ENCODE measurements around the gene RBMS2. TPM values are rescaled to one million over a fixed set of nuclear protein-coding genes. Genes with fewer than 3 reads are reported as not detected.

RBMS2 gene
- total and polyA plus RNA-seq, 10 of the 15 experiments (the other 5 are each of a cell fraction or from before 2014, with no cell fraction given) = 0.56 to 7.1 (median 2.4) TPM

- 55% methylated on average over 3 of the region's 8 CpGs for WGBS (ENCODE audit: insufficient coverage, insufficient replicate concordance, low lambda C conversion rate, missing lambda C conversion rate)
- no peak for DNase-seq (ENCODE audit: low read depth, low spot score)
- POLR2A ChIA-PET = interaction anchor here (0.5 to 1.9 kb wide), 9 partner anchors 45 to 791 kb away, joined by 3 to 7 read pairs (median 4); partner anchors contain the start of gene BAZ2A
- Histone ChIP-seq H4K20me1 (ENCODE audit: control insufficient read depth, insufficient read depth) (no peaks in the 10 kb centered on the region), H3K4me2 (ENCODE audit: control insufficient read depth, insufficient read depth) (peak overlapping the region; percentile 25; the same call in 1 of the 2 replicates), H2AFZ (ENCODE audit: control insufficient read depth, low read depth, low read length) (peak overlapping the region; percentile 69), H3K9ac (ENCODE audit: control insufficient read depth, insufficient read depth, low read length) (no peak overlapping the region; the same call in 1 of the 2 replicates), H3K27me3 (replicated peaks in 1 of 2; ENCODE audit: control insufficient read depth in 2 of 2, insufficient read depth in 2 of 2, low read length in 1 of 2) (no peaks in the 10 kb centered on the region; a peak in 1 of 4 replicates), H3K36me3 (ENCODE audit: control insufficient read depth in 2 of 2, insufficient read depth in 2 of 2, low read length in 1 of 2) (no peaks in the 10 kb centered on the region), H3K4me1 (ENCODE audit: control insufficient read depth, insufficient read depth, low read length) (peaks cover 4% of the 10 kb centered on the region; the same call in 1 of the 2 replicates), H3K27ac (ENCODE audit: control insufficient read depth, insufficient read depth) (no peak overlapping the region), H3K4me3 (peak overlapping the region; percentile 55; the same call in 1 of the 2 replicates), H3K9me3 (replicated peaks; ENCODE audit: control insufficient read depth, insufficient read depth, low read length) (no peaks in the 10 kb centered on the region), H3K79me2 (ENCODE audit: control insufficient read depth, insufficient read depth, low read length) (no peaks in the 10 kb centered on the region)
- RAD21 ChIA-PET (ENCODE audit: unreplicated experiment) = interaction anchor here (0.6 to 1.5 kb wide), 4 partner anchors 9 to 116 kb away, joined by 3 to 11 read pairs (median 4); no protein-coding TSS in a partner anchor
- SMC1A ChIA-PET (ENCODE audit: uncharacterized antibody, unreplicated experiment) = interaction anchor here (0.6 to 2.7 kb wide), 10 partner anchors 10 to 237 kb away, joined by 3 to 10 read pairs (median 3); no protein-coding TSS in a partner anchor
- TF ChIP-seq SKIL (IDR thresholded peaks at IDR 0.05; ENCODE audit: low read depth, poor library complexity, severe bottlenecking) = no peak
- TF ChIP-seq ZZZ3 (IDR thresholded peaks at IDR 0.05; ENCODE audit: control insufficient read depth, insufficient read length, low read depth) = no peak
- peak; percentile 26; the same call in 1 of the 2 replicates for TF ChIP-seq ZNF384 (IDR thresholded peaks at IDR 0.05; ENCODE audit: borderline replicate concordance, low read depth, low read length)
- CTCF ChIA-PET = interaction anchor here (0.7 to 3.6 kb wide), 8 partner anchors 16 to 115 kb away, joined by 3 to 18 read pairs (median 4); no protein-coding TSS in a partner anchor
- in situ Hi-C loops (cut with MboI) = loop anchor here (5.0 kb wide), 1 partner anchor 71 kb away; no protein-coding TSS in a partner anchor
- FAIRE-seq = no peak
- BruUV-seq (replicated peaks) = no TSS peak
- intact Hi-C loops (cut with micrococcal nuclease; ENCODE audit: unreplicated experiment) = no loop called here
- ATAC-seq = no peak
Observed at GRCh38 chr12:56521209-56521589, 421 bp upstream of the RBMS2 start.
